NCI-H460 (cell line): ENCODE results near the gene TERT. TPM values are rescaled to one million over a fixed set of nuclear protein-coding genes. Genes with fewer than 3 reads are reported as not detected.
"Not testable (repeated sequence)": the region's sequence is repeated elsewhere in the genome, so short reads cannot be mapped to it uniquely, and the experiment has no call there.

Source experiments
- DNase-seq: peaks from one replicate; pipeline ENCODE4 v3.0.0-alpha.2; 2016; ENCODE audit warnings: low read depth; ENCODE audit errors: extremely low read depth
- total RNA-seq: library from RNA; depleted of rRNA; stranded (reverse); fragments of >200 nt; shearing (Covaris generic); gene quantifications from 2 replicates; pipeline ENCODE4 v1.2.3, GENCODE V29; 2014

Gene TERT
- total RNA-seq, 1 experiment from 2014 or later, result 1.5 TPM

- DNase-seq, result no peak
These were observed 37.1 kb upstream of the TERT start for GRCh38 chr5:1331861-1332405.

- DNase-seq, result no peak
These were observed 36.3 kb upstream of the TERT start for GRCh38 chr5:1330847-1331831.

GRCh38 chr5:1330146-1330846 lies 35.4 kb upstream of the TERT start:
- no peak for DNase-seq

- DNase-seq, result no peak
These were observed 34.3 kb upstream of the TERT start for GRCh38 chr5:1329111-1329579.

- DNase-seq, result not testable (repeated sequence)
These were observed 33.6 kb upstream of the TERT start for GRCh38 chr5:1328237-1329110.

- DNase-seq, result not testable (repeated sequence)
These were observed 32.3 kb upstream of the TERT start for GRCh38 chr5:1326901-1327756.

- not testable (repeated sequence) for DNase-seq
These were observed 31.6 kb upstream of the TERT start for GRCh38 chr5:1326532-1326875.

- DNase-seq, result no peak
These were observed 31.1 kb upstream of the TERT start for GRCh38 chr5:1325870-1326531.

GRCh38 chr5:1325191-1325741 lies 30.4 kb upstream of the TERT start:
- no peak for DNase-seq

GRCh38 chr5:1324719-1325190 lies 29.9 kb upstream of the TERT start:
- DNase-seq, result no peak

- DNase-seq, result no peak
These were observed 29.4 kb upstream of the TERT start for GRCh38 chr5:1324301-1324700.

GRCh38 chr5:1323803-1324173 lies 28.9 kb upstream of the TERT start:
- no peak for DNase-seq

GRCh38 chr5:1322955-1323802 lies 28.3 kb upstream of the TERT start:
- DNase-seq, result no peak

GRCh38 chr5:1322036-1322900 lies 27.4 kb upstream of the TERT start:
- no peak for DNase-seq

- no peak for DNase-seq
These were observed 26.7 kb upstream of the TERT start for GRCh38 chr5:1321576-1321975.

GRCh38 chr5:1320436-1321344 lies 25.8 kb upstream of the TERT start:
- no peak for DNase-seq
